Endothelial cell of umbilical vein (primary cell): ENCODE data around the gene QRFPR. TPM values are rescaled to one million over a fixed set of nuclear protein-coding genes. Genes with fewer than 3 reads are reported as not detected.

Source experiments
- BruUV-seq: library from RNA; stranded (reverse); fragments of 400-500 nt; replicated peaks from 2 replicates; lab custom pipeline; 2021; lab: Mats Ljungman, UMichigan
- CTCF ChIA-PET: fragments of 300-600, 350-600 bp; sonication (Branson Sonifier 250); formaldehyde crosslinking; loops from one replicate; lab custom pipeline; 2021; ENCODE audit warnings: antibody characterized with exemption, inconsistent platforms; lab: Charles Lee
- POLR2A ChIA-PET: fragments of 300-600, 350-600 bp; sonication (Branson Sonifier 250); formaldehyde crosslinking; loops from one replicate; lab custom pipeline; 2021; ENCODE audit warnings: antibody characterized with exemption, inconsistent platforms; lab: Charles Lee
- DNase-seq: peaks from one replicate; pipeline ENCODE4 v3.0.0-alpha.2; 2011; ENCODE audit warnings: low read depth, low spot score
- FAIRE-seq: peaks from 2 replicates; lab custom pipeline; 2011; peaks lifted over from hg19 to GRCh38; lab: Jason Lieb, UNC
- H2AFZ ChIP-seq: 2 replicates; pipeline ENCODE4 v1.6.0; 2012; ENCODE audit warnings: low read depth, low read length, control low read depth, inconsistent platforms
- H3K27ac ChIP-seq: 2 replicates; pipeline ENCODE4 v1.5.1; 2011; ENCODE audit warnings: low read depth, mild to moderate bottlenecking, control low read depth, low read length, moderate library complexity; ENCODE audit not compliant: insufficient read depth
- H3K27me3 ChIP-seq, 2 experiments: 2 replicates each; pipeline versions ENCODE4 v1.6.0 to v1.6.1; 2011; ENCODE audit warnings: low read length in 2 of 2, mixed read lengths in 1 of 2; ENCODE audit not compliant: control insufficient read depth in 2 of 2, insufficient read depth in 2 of 2
- H3K36me3 ChIP-seq, 2 experiments: 2 replicates in 1 of 2; 3 replicates in 1 of 2; pipeline ENCODE4 v1.5.1; 2011; ENCODE audit warnings: low read length in 2 of 2, mild to moderate bottlenecking in 1 of 2, moderate library complexity in 1 of 2; ENCODE audit not compliant: control insufficient read depth in 2 of 2, insufficient read depth in 2 of 2; ENCODE audit errors: extremely low read depth in 1 of 2
- H3K4me1 ChIP-seq: 3 replicates; pipeline ENCODE4 v1.5.1; 2011; ENCODE audit warnings: mild to moderate bottlenecking, low read length; ENCODE audit not compliant: control insufficient read depth, insufficient read depth; ENCODE audit errors: extremely low read depth
- H3K4me2 ChIP-seq: 2 replicates; pipeline ENCODE4 v1.6.1; 2011; ENCODE audit warnings: low read length, control low read depth, mixed read lengths; ENCODE audit not compliant: insufficient read depth
- H3K4me3 ChIP-seq, 3 experiments: fragments of 200-600 bp in 1 of 3; sonication (generic), shearing (Covaris generic) in 1 of 3; replicated peaks in 1 of 3; 2 replicates each; pipeline ENCODE4 v1.5.1; 2011 to 2016; ENCODE audit warnings: control low read depth in 3 of 3, low read length in 3 of 3, mild to moderate bottlenecking in 2 of 3, inconsistent platforms in 1 of 3, low read depth in 1 of 3, moderate library complexity in 1 of 3; ENCODE audit not compliant: insufficient read depth in 1 of 3
- H3K79me2 ChIP-seq: 2 replicates; pipeline ENCODE4 v1.6.0; 2012; ENCODE audit warnings: low read length, inconsistent platforms; ENCODE audit not compliant: control insufficient read depth, insufficient read depth
- H3K9ac ChIP-seq: replicated peaks from 2 replicates; pipeline ENCODE3; 2011; ENCODE audit warnings: low read length, control low read depth; ENCODE audit not compliant: insufficient read depth; ENCODE audit errors: extremely low read depth
- H3K9me1 ChIP-seq: replicated peaks from 3 replicates; pipeline ENCODE4 v1.6.0; 2011; ENCODE audit warnings: mild to moderate bottlenecking, low read length; ENCODE audit not compliant: control insufficient read depth, insufficient read depth; ENCODE audit errors: extremely low read depth
- H3K9me3 ChIP-seq: replicated peaks from 2 replicates; pipeline ENCODE4 v1.5.1; 2012; ENCODE audit warnings: low read length, inconsistent platforms; ENCODE audit not compliant: control insufficient read depth, insufficient read depth
- H4K20me1 ChIP-seq: replicated peaks from 2 replicates; pipeline ENCODE3; 2011; ENCODE audit warnings: mild to moderate bottlenecking, low read length; ENCODE audit not compliant: control insufficient read depth, insufficient read depth; ENCODE audit errors: extremely low read depth
- EZH2 ChIP-seq: IDR thresholded peaks from 2 replicates; pipeline ENCODE4 v1.6.1; 2012; ENCODE audit warnings: borderline replicate concordance, low read depth, mild to moderate bottlenecking, moderate library complexity, low read length, inconsistent platforms; ENCODE audit not compliant: severe bottlenecking
- FOS ChIP-seq: IDR thresholded peaks from 2 replicates; pipeline ENCODE4 v1.6.1; 2011; ENCODE audit warnings: mild to moderate bottlenecking, low read length, moderate library complexity, borderline replicate concordance; ENCODE audit not compliant: insufficient read depth
- GATA2 ChIP-seq: IDR thresholded peaks from 2 replicates; pipeline ENCODE4 v1.7.0; 2011; ENCODE audit warnings: low read depth, mild to moderate bottlenecking, moderate library complexity, mixed read lengths, low read length; ENCODE audit not compliant: insufficient read length, insufficient read depth
- JUN ChIP-seq: IDR thresholded peaks from 2 replicates; pipeline ENCODE4 v1.6.1; 2011; ENCODE audit warnings: borderline replicate concordance, low read depth; ENCODE audit not compliant: insufficient read length, insufficient read depth
- MAX ChIP-seq: IDR thresholded peaks from 2 replicates; pipeline ENCODE4 v1.6.1; 2011; ENCODE audit not compliant: insufficient read depth, insufficient read length
- MYC ChIP-seq: IDR thresholded peaks from one replicate; pipeline ENCODE4 v1.6.1; 2011; ENCODE audit warnings: mild to moderate bottlenecking, low read depth, low read length
- POLR2A ChIP-seq: IDR thresholded peaks from 2 replicates; pipeline ENCODE4 v1.6.1; 2012; ENCODE audit warnings: low read depth, mild to moderate bottlenecking, control low read depth, low read length
- POLR2AphosphoS5 ChIP-seq: IDR thresholded peaks from 2 replicates; pipeline ENCODE4 v1.6.1; 2012; ENCODE audit warnings: low read depth, mild to moderate bottlenecking, control low read depth, low read length, moderate library complexity; ENCODE audit not compliant: insufficient read depth
- dilution Hi-C: fragments of 300-500 bp; cut with MboI; formaldehyde crosslinking; loops from one replicate; pipeline ENCODE4 v1.15.0; 2019; ENCODE audit warnings: low sequenced_read_pairs; ENCODE audit not compliant: extremely low pct_ligation_motif_present
- intact Hi-C: fragments of 100-400 bp; cut with micrococcal nuclease; formaldehyde crosslinking; loops from one replicate; pipeline ENCODE4 v1.10.0; 2022
- polyA plus RNA-seq, 4 experiments: library from polyadenylated mRNA; depleted of rRNA in 3 of 4; stranded (reverse) in 3 of 4; unstranded in 1 of 4; fragments of >200 nt; gene quantifications; 2 replicates each; pipeline versions ENCODE4 v1.2.1 to v1.2.3, GENCODE V29; 2011 to 2012; ENCODE audit warnings: missing spikeins in 1 of 4
- total RNA-seq: library from RNA; stranded (reverse); gene quantifications from 2 replicates; pipeline ENCODE4 v1.2.3, GENCODE V29; 2021

The QRFPR gene
- total and polyA plus RNA-seq, 2 donors (not counting 3 experiments of a cell fraction or from before 2014, with no cell fraction given): not detected

DNA sequence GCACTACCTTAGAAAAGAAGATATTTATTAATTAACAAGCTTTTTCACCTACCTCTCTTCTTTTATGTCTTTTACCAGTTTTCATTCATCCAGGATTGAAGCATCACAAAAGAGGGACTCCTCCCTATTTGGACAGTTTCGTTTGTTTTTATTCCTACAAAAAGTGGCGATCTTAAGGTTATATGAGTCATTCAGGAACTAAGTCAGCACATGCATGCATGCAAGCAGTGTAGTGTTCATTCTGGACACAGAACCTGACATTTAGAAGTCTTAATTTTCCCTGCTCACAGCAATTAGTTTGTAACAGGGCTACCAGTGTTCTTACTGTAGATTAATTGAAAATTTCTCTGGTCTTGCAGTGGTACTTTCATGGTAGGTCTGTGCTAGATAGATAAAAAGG lies 47.9 kb upstream of the QRFPR start:
- TF ChIP-seq MYC: no peak
- TF ChIP-seq FOS: peak; percentile 63
- no peak for TF ChIP-seq GATA2
- no peak for TF ChIP-seq POLR2A
- TF ChIP-seq EZH2: no peak
- no peak for TF ChIP-seq POLR2AphosphoS5
- TF ChIP-seq JUN: no peak
- intact Hi-C loops (no loop called here), dilution Hi-C loops (no loop called here)
- no peaks in the 10 kb centered on the region for H3K4me1 ChIP-seq
- no peaks in the 10 kb centered on the region for H3K36me3 ChIP-seq
- H3K27ac ChIP-seq: no peak overlapping the region
- H3K79me2 ChIP-seq: no peaks in the 10 kb centered on the region
- H3K4me3 ChIP-seq: no peak overlapping the region
- BruUV-seq: no TSS peak
- H3K4me2 ChIP-seq: no peak overlapping the region
- H4K20me1 ChIP-seq: no peaks in the 10 kb centered on the region
- FAIRE-seq (peak; percentile 61), DNase-seq (peak; percentile 16)
- ChIA-PET CTCF (no interaction called here), POLR2A (no interaction called here)
- H3K9me1 ChIP-seq: no peaks in the 10 kb centered on the region
- peaks cover 0 to 2% of the 10 kb centered on the region in 2 experiments for H3K27me3 ChIP-seq
- no peaks in the 10 kb centered on the region for H3K9me3 ChIP-seq
- H3K9ac ChIP-seq: no peak overlapping the region
- H2AFZ ChIP-seq: no peak overlapping the region

GRCh38 chr4:121421594-121421993 lies 40.8 kb upstream of the QRFPR start:
- POLR2A ChIA-PET: no interaction called here

More at GRCh38 chr4:121421594-121421993, 40.8 kb upstream of the QRFPR start:
- intact Hi-C loops: no loop called here
- Histone ChIP-seq H2AFZ (no peak overlapping the region), H3K79me2 (no peaks in the 10 kb centered on the region), H3K36me3 (no peaks in the 10 kb centered on the region), H3K9me1 (no peaks in the 10 kb centered on the region), H3K9me3 (no peaks in the 10 kb centered on the region), H3K27ac (no peak overlapping the region), H3K4me3 (no peak overlapping the region), H3K9ac (no peak overlapping the region), H3K27me3 (peaks cover 0 to 2% of the 10 kb centered on the region in 2 experiments), H3K4me1 (no peaks in the 10 kb centered on the region), H3K4me2 (no peak overlapping the region), H4K20me1 (no peaks in the 10 kb centered on the region)
- CTCF ChIA-PET: interaction anchor here (0.7 to 1.0 kb wide), 5 partner anchors 19 to 51 kb away, joined by 3 to 11 read pairs (median 4); no protein-coding TSS in a partner anchor
- no peak for FAIRE-seq
- no peak for DNase-seq
- BruUV-seq: no TSS peak
- dilution Hi-C loops: no loop called here
- TF ChIP-seq POLR2A (no peak), MAX (no peak)
